Liver (tissue), 9 donors: ENCODE measurements around the gene PLXNA3. TPM values are rescaled to one million over a fixed set of nuclear protein-coding genes. Genes with fewer than 3 reads are reported as not detected.
A peak's percentile ranks its signal among the peaks of the same experiment; 100 is the strongest.

ENCODE experiments used
- DNase-seq: peaks from one replicate; pipeline ENCODE4 v3.0.0-alpha.2; 2017; ENCODE audit warnings: low spot score
- H3K27ac ChIP-seq, 2 donors: one replicate each; pipeline ENCODE4 v1.7.0; 2013; ENCODE audit warnings: inconsistent platforms in 2 of 2, low read length in 2 of 2, control low read depth in 1 of 2, low read depth in 1 of 2, mild to moderate bottlenecking in 1 of 2
- H3K27me3 ChIP-seq, 4 donors: one replicate each; pipeline versions ENCODE4 v1.6.1 to v1.7.0; 2013; ENCODE audit warnings: low read length in 3 of 4, inconsistent platforms in 1 of 4, mild to moderate bottlenecking in 1 of 4, moderate library complexity in 1 of 4; ENCODE audit not compliant: control insufficient read depth in 4 of 4, insufficient read depth in 4 of 4
- H3K36me3 ChIP-seq, 4 donors: one replicate each; pipeline versions ENCODE4 v1.6.1 to v1.7.0; 2013; ENCODE audit warnings: low read length in 3 of 4, mild to moderate bottlenecking in 3 of 4, low read depth in 1 of 4, moderate library complexity in 1 of 4; ENCODE audit not compliant: control insufficient read depth in 4 of 4, insufficient read depth in 3 of 4
- H3K4me1 ChIP-seq, 4 donors: one replicate each; pipeline versions ENCODE4 v1.6.1 to v1.7.0; 2013; ENCODE audit warnings: low read length in 3 of 4, mild to moderate bottlenecking in 3 of 4, moderate library complexity in 1 of 4; ENCODE audit not compliant: control insufficient read depth in 4 of 4, insufficient read depth in 4 of 4
- H3K4me3 ChIP-seq, 3 donors: one replicate each; pipeline versions ENCODE4 v1.6.1 to v1.7.0; 2013; ENCODE audit warnings: low read length in 3 of 3, control low read depth in 1 of 3, low read depth in 1 of 3, mild to moderate bottlenecking in 1 of 3
- H3K9ac ChIP-seq, 2 donors: one replicate each; pipeline ENCODE4 v1.7.0; 2013; ENCODE audit warnings: low read length in 2 of 2, mild to moderate bottlenecking in 2 of 2, moderate library complexity in 2 of 2, control low read depth in 1 of 2, low read depth in 1 of 2
- H3K9me3 ChIP-seq, 4 donors: one replicate each; pipeline versions ENCODE4 v1.6.1 to v1.7.0; 2013; ENCODE audit warnings: low read length in 3 of 4; ENCODE audit not compliant: control insufficient read depth in 4 of 4
- ATF3 ChIP-seq: IDR thresholded peaks from 2 replicates; pipeline ENCODE4 v1.6.1; 2016; ENCODE audit warnings: antibody characterized with exemption
- CTCF ChIP-seq: fragments of 150-350 bp; IDR thresholded peaks from 2 replicates; pipeline ENCODE4 v1.5.1; 2017; ENCODE audit warnings: improper control_type of control experiment, low read depth, low read length; ENCODE audit not compliant: missing input control
- EGR1 ChIP-seq, 2 donors: IDR thresholded peaks; 2 replicates each; pipeline ENCODE4 v1.6.1; 2016 to 2018; ENCODE audit warnings: antibody characterized with exemption in 2 of 2, low read depth in 2 of 2
- FOXA1 ChIP-seq: IDR thresholded peaks from 2 replicates; pipeline ENCODE4 v1.6.1; 2016; ENCODE audit warnings: antibody characterized with exemption
- FOXA2 ChIP-seq: IDR thresholded peaks from 2 replicates; pipeline ENCODE4 v1.6.1; 2016; ENCODE audit warnings: antibody characterized with exemption
- GABPA ChIP-seq, 2 donors: IDR thresholded peaks in 1 of 2; conservative IDR thresholded peaks in 1 of 2; 2 replicates each; pipeline ENCODE4 v1.6.1; 2016; ENCODE audit warnings: antibody characterized with exemption in 2 of 2, mild to moderate bottlenecking in 1 of 2, moderate library complexity in 1 of 2
- HNF4A ChIP-seq, 2 donors: conservative IDR thresholded peaks; 2 replicates each; pipeline ENCODE4 v1.6.1; 2016; ENCODE audit warnings: antibody characterized with exemption in 2 of 2, mild to moderate bottlenecking in 2 of 2
- HNF4G ChIP-seq: IDR thresholded peaks from 2 replicates; pipeline ENCODE4 v1.6.1; 2016; ENCODE audit warnings: antibody characterized with exemption
- JUND ChIP-seq, 2 donors: IDR thresholded peaks; 2 replicates each; pipeline ENCODE4 v1.6.1; 2016; ENCODE audit warnings: antibody characterized with exemption in 2 of 2
- MAX ChIP-seq: IDR thresholded peaks from 2 replicates; pipeline ENCODE4 v1.6.1; 2016; ENCODE audit warnings: antibody characterized with exemption
- RAD21 ChIP-seq, 2 donors: IDR thresholded peaks; 2 replicates each; pipeline ENCODE4 v1.6.1; 2016; ENCODE audit warnings: antibody characterized with exemption in 2 of 2, mild to moderate bottlenecking in 2 of 2
- REST ChIP-seq: IDR thresholded peaks from 2 replicates; pipeline ENCODE4 v1.6.1; 2016; ENCODE audit warnings: antibody characterized with exemption, mild to moderate bottlenecking
- ZBTB33 ChIP-seq: IDR thresholded peaks from 2 replicates; pipeline ENCODE4 v1.6.1; 2016; ENCODE audit warnings: antibody characterized with exemption
- WGBS: extraction: QIAGEN DNeasy Blood & Tissue Kit; methylation state at CpG from one replicate; pipeline ENCODE4 v1.1.7; 2013; 5-methylcytosine and 5-hydroxymethylcytosine counted together
- polyA plus RNA-seq, 2 donors: library from polyadenylated mRNA; stranded (reverse) in 1 of 2; unstranded in 1 of 2; fragments of 200-250 nt in 1 of 2; fragments of >200 nt in 1 of 2; fragmentation: Nextera tagmentation in 1 of 2; extraction: Ambion mirVana in 1 of 2; gene quantifications; one replicate each; pipeline versions ENCODE4 v1.2.1 to v1.2.3, GENCODE V29; 2013 to 2015
- total RNA-seq, 2 donors: library from RNA; depleted of rRNA; stranded (reverse); fragments of >200 nt; gene quantifications; one replicate each; pipeline ENCODE4 v1.2.3, GENCODE V29; 2014
- donor health status: healthy.
- donor health status: healthy.
- donor health status: healthy.
- donor health status: healthy.
- donor health status: healthy.

The PLXNA3 gene
- total and polyA plus RNA-seq, 4 donors: 1.1 to 1.7 (median 1.5) TPM

GRCh38 chrX:154436374-154436982, 21.6 kb upstream of the PLXNA3 start:
- TF ChIP-seq CTCF (no peak), GABPA (IDR thresholded peaks at IDR 0.05 in 1 of 2, conservative IDR thresholded peaks at IDR 0.05 in 1 of 2) (no peak), MAX (no peak), HNF4G (no peak)
- no peaks in the 10 kb centered on the region for H3K9me3 ChIP-seq
- no peak for DNase-seq
- H3K27me3 ChIP-seq: no peaks in the 10 kb centered on the region
- H3K9ac ChIP-seq: no peak overlapping the region
- 17% methylated on average over 52 of the region's 78 CpGs for WGBS
- peak overlapping the region; percentile 37 to 50 for H3K27ac ChIP-seq
- peaks cover 10 to 18% (median 14%) of the 10 kb centered on the region in 4 donors for H3K4me1 ChIP-seq
- peak overlapping the region in 2 of 3 donors; percentile 26 to 75 for H3K4me3 ChIP-seq
- H3K36me3 ChIP-seq: peaks cover 3 to 10% (median 5%) of the 10 kb centered on the region in 4 donors

- Histone ChIP-seq H3K9ac (no peak within 1 kb of the TSS), H3K36me3 (peaks cover 3 to 15% (median 6%) of the 10 kb centered on the region in 4 donors), H3K9me3 (no peaks in the 10 kb centered on the region), H3K27me3 (no peaks in the 10 kb centered on the region), H3K4me1 (peaks cover 10 to 18% (median 14%) of the 10 kb centered on the region in 4 donors), H3K27ac (peak within 1 kb of the TSS; percentile 37 to 50), H3K4me3 (peak within 1 kb of the TSS; percentile 50 to 75 (median 75))
- DNase-seq: peak; percentile 66
- TF ChIP-seq FOXA2 (no peak), HNF4A (conservative IDR thresholded peaks at IDR 0.05) (no peak), ATF3 (no peak), FOXA1 (no peak), RAD21 (IDR thresholded peaks at IDR 0.05) (no peak), JUND (IDR thresholded peaks at IDR 0.05) (no peak), ZBTB33 (no peak), EGR1 (IDR thresholded peaks at IDR 0.05; ENCODE audit: low read depth in 2 of 2) (no peak), REST (no peak), HNF4G (no peak)
- 1% methylated on average over 87 of the region's 93 CpGs for WGBS
Observed at GRCh38 chrX:154436983-154437752, 20.9 kb upstream of the PLXNA3 start, which contains the start of gene GDI1. GDI1 (plus strand) TSS chrX:154437154; CDS start chrX:154437255, 101 bp downstream.
